Measurements from ENCODE around the gene ARAP1. TPM values are rescaled to one million over a fixed set of nuclear protein-coding genes. Genes with fewer than 3 reads are reported as not detected.

The ARAP1 gene
- polyA plus RNA-seq, 1 donor (not counting 4 experiments of a cell fraction or from before 2014, with no cell fraction given) = 32.8 TPM

- no peak for DNase-seq (ENCODE audit: low read depth, low spot score)
- TF ChIP-seq CTCF (optimal IDR thresholded peaks at IDR 0.05 in 1 of 3, IDR thresholded peaks at IDR 0.05 in 1 of 3, conservative IDR thresholded peaks at IDR 0.05 in 1 of 3; ENCODE audit: extremely low read depth in 1 of 3, insufficient read depth in 2 of 3, low read length in 3 of 3) (no peak), EZH2 (IDR thresholded peaks at IDR 0.05; ENCODE audit: low read length) (no peak)
- no peak for FAIRE-seq
- H3K79me2 ChIP-seq (ENCODE audit: control insufficient read depth, insufficient read depth, low read length) = peaks cover 73% of the 10 kb centered on the region
- H4K20me1 ChIP-seq (ENCODE audit: control insufficient read depth, extremely low read depth, insufficient read depth, low read length) = peaks cover 11% of the 10 kb centered on the region
- H3K4me1 ChIP-seq (ENCODE audit: control insufficient read depth, extremely low read depth, insufficient read depth, low read length) = peaks cover 35% of the 10 kb centered on the region
- dilution Hi-C loops (cut with MboI; ENCODE audit: extremely low pct_ligation_motif_present, low sequenced_read_pairs) = no loop called here
- H3K9ac ChIP-seq (ENCODE audit: control insufficient read depth, extremely low read depth, insufficient read depth, low read length) = no peak overlapping the region
- no peak overlapping the region for H3K27ac ChIP-seq (ENCODE audit: control insufficient read depth, insufficient read depth, low read length)
- H3K4me2 ChIP-seq (ENCODE audit: control insufficient read depth, extremely low read depth, insufficient read depth, low read depth, low read length) = no peak overlapping the region
- peaks cover 7% of the 10 kb centered on the region for H3K9me1 ChIP-seq (ENCODE audit: control insufficient read depth, extremely low read depth, insufficient read depth, low read length)
- H3K36me3 ChIP-seq (ENCODE audit: control insufficient read depth in 2 of 2, extremely low read depth in 1 of 2, insufficient read depth in 2 of 2, low read length in 2 of 2) = peaks cover 16 to 29% of the 10 kb centered on the region in 2 experiments
- H3K4me3 ChIP-seq (ENCODE audit: control insufficient read depth in 2 of 3, extremely low read depth in 1 of 3, insufficient read depth in 2 of 3, low read depth in 1 of 3, low read length in 3 of 3) = no peak overlapping the region
- no peaks in the 10 kb centered on the region for H3K27me3 ChIP-seq (ENCODE audit: control insufficient read depth, extremely low read depth, insufficient read depth, low read length)
- H2AFZ ChIP-seq (ENCODE audit: control insufficient read depth, low read length) = no peak overlapping the region
- H3K9me3 ChIP-seq (ENCODE audit: control insufficient read depth, low read depth, low read length) = no peaks in the 10 kb centered on the region
Observed at GRCh38 chr11:72716788-72717435, 35.3 kb downstream of the ARAP1 start.

GRCh38 chr11:72716290-72716689 is 35.9 kb downstream of the ARAP1 start:
- no peak overlapping the region for H3K9ac ChIP-seq (ENCODE audit: control insufficient read depth, extremely low read depth, insufficient read depth, low read length)
- H4K20me1 ChIP-seq (ENCODE audit: control insufficient read depth, extremely low read depth, insufficient read depth, low read length) = peaks cover 11% of the 10 kb centered on the region
- no peaks in the 10 kb centered on the region for H3K27me3 ChIP-seq (ENCODE audit: control insufficient read depth, extremely low read depth, insufficient read depth, low read length)
- peaks cover 29% of the 10 kb centered on the region for H3K4me1 ChIP-seq (ENCODE audit: control insufficient read depth, extremely low read depth, insufficient read depth, low read length)
- DNase-seq (ENCODE audit: low read depth, low spot score) (no peak), FAIRE-seq (no peak)
- peaks cover 7% of the 10 kb centered on the region for H3K9me1 ChIP-seq (ENCODE audit: control insufficient read depth, extremely low read depth, insufficient read depth, low read length)
- dilution Hi-C loops (cut with MboI; ENCODE audit: extremely low pct_ligation_motif_present, low sequenced_read_pairs) = no loop called here
- peaks cover 69% of the 10 kb centered on the region for H3K79me2 ChIP-seq (ENCODE audit: control insufficient read depth, insufficient read depth, low read length)
- H2AFZ ChIP-seq (ENCODE audit: control insufficient read depth, low read length) = no peak overlapping the region
- TF ChIP-seq EZH2 (IDR thresholded peaks at IDR 0.05; ENCODE audit: low read length) (no peak), CTCF (optimal IDR thresholded peaks at IDR 0.05 in 1 of 3, IDR thresholded peaks at IDR 0.05 in 1 of 3, conservative IDR thresholded peaks at IDR 0.05 in 1 of 3; ENCODE audit: extremely low read depth in 1 of 3, insufficient read depth in 2 of 3, low read length in 3 of 3) (no peak)
- H3K4me3 ChIP-seq (ENCODE audit: control insufficient read depth in 2 of 3, extremely low read depth in 1 of 3, insufficient read depth in 2 of 3, low read depth in 1 of 3, low read length in 3 of 3) = no peak overlapping the region
- no peaks in the 10 kb centered on the region for H3K9me3 ChIP-seq (ENCODE audit: control insufficient read depth, low read depth, low read length)
- H3K27ac ChIP-seq (ENCODE audit: control insufficient read depth, insufficient read depth, low read length) = no peak overlapping the region
- no peak overlapping the region for H3K4me2 ChIP-seq (ENCODE audit: control insufficient read depth, extremely low read depth, insufficient read depth, low read depth, low read length)
- H3K36me3 ChIP-seq (ENCODE audit: control insufficient read depth in 2 of 2, extremely low read depth in 1 of 2, insufficient read depth in 2 of 2, low read length in 2 of 2) = peaks cover 20 to 29% of the 10 kb centered on the region in 2 experiments
